ENCODE data around the gene SLC44A2. TPM values are rescaled to one million over a fixed set of nuclear protein-coding genes. Genes with fewer than 3 reads are reported as not detected.

The SLC44A2 gene
- total RNA-seq (100 to 1,000 TPM; 360 to 463 TPM), polyA plus RNA-seq (ENCODE audit: insufficient read depth, low read depth, low replicate concordance) (268 TPM)
- long read RNA-seq, donor 1, transcript SLC44A2-202 (22 exons, 3,301 nt), result major isoform, 7 of 32 reads
- long read RNA-seq, donor 1, partial matches to known transcripts, result 17 of 32 reads
- long read RNA-seq, donor 1, other reads (novel, unspliced or antisense), result 0 of 32 reads
- long read RNA-seq, donor 2, transcript SLC44A2-202 (22 exons, 3,301 nt), result major isoform, 6 of 6 reads
- long read RNA-seq, donor 2, partial matches to known transcripts, result 0 of 6 reads
- long read RNA-seq, donor 2, other reads (novel, unspliced or antisense), result 0 of 6 reads

DNA sequence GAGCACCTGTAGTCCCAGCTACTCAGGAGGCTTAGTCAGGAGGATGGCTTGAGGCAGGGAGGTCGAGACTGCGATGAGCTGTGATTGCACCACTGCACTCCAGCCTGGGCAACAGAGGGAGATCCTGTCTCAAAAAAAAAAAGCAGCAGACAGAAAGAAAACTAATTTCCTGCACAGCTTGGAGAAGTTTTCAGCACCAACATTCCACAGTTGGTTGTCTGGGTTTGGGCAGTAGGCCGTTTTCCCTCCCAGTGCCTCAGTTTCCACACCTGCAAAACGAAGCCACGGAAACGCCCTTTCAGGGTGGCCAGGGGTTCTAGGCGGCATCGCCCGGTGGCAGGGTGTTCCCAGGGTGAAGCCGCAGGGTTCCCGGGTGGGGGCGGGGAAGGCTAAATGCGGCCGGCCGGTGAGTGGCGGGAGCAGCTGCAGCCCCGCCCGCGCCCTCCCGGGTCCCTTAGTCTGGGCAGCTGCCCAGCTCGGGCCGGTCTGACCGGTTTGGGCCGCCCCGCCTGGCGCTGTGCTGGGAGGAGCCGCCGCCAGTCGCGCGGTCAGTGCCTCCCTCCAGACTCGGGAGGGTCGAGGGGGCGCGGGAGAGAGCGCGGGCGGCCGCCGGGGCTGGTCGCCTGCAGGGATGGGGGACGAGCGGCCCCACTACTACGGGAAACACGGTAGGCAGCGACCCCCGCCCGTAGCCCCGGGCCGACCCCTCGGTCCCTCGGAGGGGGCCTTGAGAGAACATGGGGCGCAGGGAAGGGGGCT lies at the start of gene SLC44A2:
SLC44A2 (plus strand) TSS at position 551 of the 759 bp plus-strand sequence; CDS start at position 632, 81 bp downstream.
- H3K27me3 ChIP-seq, result no peaks in the 10 kb centered on the region
- peak within 1 kb of the TSS; percentile 91 to 92 for H3K27ac ChIP-seq
- no peaks in the 10 kb centered on the region for H3K9me3 ChIP-seq
- TF ChIP-seq, protein P1, sequence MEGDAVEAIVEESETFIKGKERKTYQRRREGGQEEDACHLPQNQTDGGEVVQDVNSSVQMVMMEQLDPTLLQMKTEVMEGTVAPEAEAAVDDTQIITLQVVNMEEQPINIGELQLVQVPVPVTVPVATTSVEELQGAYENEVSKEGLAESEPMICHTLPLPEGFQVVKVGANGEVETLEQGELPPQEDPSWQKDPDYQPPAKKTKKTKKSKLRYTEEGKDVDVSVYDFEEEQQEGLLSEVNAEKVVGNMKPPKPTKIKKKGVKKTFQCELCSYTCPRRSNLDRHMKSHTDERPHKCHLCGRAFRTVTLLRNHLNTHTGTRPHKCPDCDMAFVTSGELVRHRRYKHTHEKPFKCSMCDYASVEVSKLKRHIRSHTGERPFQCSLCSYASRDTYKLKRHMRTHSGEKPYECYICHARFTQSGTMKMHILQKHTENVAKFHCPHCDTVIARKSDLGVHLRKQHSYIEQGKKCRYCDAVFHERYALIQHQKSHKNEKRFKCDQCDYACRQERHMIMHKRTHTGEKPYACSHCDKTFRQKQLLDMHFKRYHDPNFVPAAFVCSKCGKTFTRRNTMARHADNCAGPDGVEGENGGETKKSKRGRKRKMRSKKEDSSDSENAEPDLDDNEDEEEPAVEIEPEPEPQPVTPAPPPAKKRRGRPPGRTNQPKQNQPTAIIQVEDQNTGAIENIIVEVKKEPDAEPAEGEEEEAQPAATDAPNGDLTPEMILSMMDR (IDR thresholded peaks at IDR 0.05), result no peak
- TF ChIP-seq POLR2A (IDR thresholded peaks at IDR 0.05), result no peak
- intact Hi-C loops (cut with DNase I; ENCODE audit: low total_unique reads), result no loop called here
- DNase-seq, result peak; percentile 86
- H3K36me3 ChIP-seq (ENCODE audit: low read depth, missing control alignments), result no peaks in the 10 kb centered on the region
- H3K4me1 ChIP-seq, result peaks cover 12% of the 10 kb centered on the region
- 6 to 9% methylated on average over 22 to 52 of the region's 53 CpGs for WGBS, 2 donors
- H3K4me3 ChIP-seq, result peak within 1 kb of the TSS; percentile 56 to 77

DNA sequence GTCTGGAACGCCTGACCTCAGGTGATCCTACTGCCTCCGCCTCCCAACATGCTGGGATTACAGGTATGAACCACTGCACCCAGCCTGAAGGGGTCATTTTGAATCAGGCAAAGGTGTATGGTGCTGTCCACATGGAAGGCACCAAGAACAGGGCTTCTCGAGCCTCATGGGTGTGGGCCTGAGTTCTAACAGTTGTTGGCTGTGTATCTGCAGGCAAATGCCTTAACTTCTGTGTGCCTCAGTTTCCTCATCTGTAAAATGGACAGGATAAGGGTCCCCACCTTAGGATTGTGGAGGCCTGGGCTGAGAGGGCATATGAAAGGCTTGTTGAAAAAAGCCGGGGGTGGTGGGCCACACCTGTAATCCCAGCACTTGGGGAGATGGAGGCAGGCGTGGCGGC lies 47.4 kb upstream of the SLC44A2 start:
- H3K27ac ChIP-seq, result no peak overlapping the region
- no peak for DNase-seq
- no peaks in the 10 kb centered on the region for H3K4me1 ChIP-seq
- no peaks in the 10 kb centered on the region for H3K9me3 ChIP-seq
- H3K27me3 ChIP-seq, result no peaks in the 10 kb centered on the region
- intact Hi-C loops (cut with DNase I; ENCODE audit: low total_unique reads), result loop anchor here (5.0 to 10.0 kb wide), 2 partner anchors 64 to 103 kb away; no protein-coding TSS in a partner anchor
- WGBS, 2 donors, result 98% methylated on average over 6 of the region's 6 CpGs; no CpG with 5 or more reads in 1 of the 2 donors
- H3K4me3 ChIP-seq, result no peak overlapping the region
- no peak for TF ChIP-seq POLR2A (IDR thresholded peaks at IDR 0.05)
- TF ChIP-seq, protein P1 (IDR thresholded peaks at IDR 0.05), result no peak
- no peaks in the 10 kb centered on the region for H3K36me3 ChIP-seq (ENCODE audit: low read depth, missing control alignments)

DNA sequence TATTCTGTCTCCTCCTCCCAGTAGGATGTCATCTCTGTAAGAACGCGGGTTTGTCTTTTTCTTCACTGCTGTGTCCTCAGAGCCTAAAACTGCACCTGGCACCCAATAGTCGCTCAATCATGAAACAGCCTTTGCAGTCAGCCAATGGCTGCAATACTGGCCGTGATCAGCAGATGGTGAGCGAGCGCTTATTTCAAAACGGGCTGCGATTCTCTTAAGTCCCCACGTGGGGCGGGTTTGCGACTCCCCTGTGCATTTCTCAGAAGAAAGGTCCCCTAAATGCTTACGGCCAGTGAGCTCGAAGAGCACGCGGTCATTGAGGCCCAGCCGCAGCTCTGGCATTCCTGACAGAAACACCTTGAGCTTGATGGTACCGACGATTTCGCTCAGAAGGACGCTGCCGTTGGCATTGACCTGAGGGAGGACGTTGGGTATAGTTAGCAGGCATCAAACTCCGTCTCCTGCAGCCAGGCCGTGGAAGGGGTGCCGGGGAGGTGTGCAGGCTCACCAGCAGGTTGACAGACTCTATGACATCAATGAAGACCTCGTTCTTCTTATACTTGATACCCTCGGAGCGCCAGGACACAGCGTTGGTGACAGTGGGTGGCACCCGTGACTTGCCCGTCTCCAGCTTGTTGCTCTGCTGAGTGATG lies 44.2 kb upstream of the SLC44A2 start:
- Histone ChIP-seq H3K36me3 (ENCODE audit: low read depth, missing control alignments) (no peaks in the 10 kb centered on the region), H3K27ac (no peak overlapping the region), H3K4me3 (no peak overlapping the region), H3K9me3 (no peaks in the 10 kb centered on the region), H3K4me1 (no peaks in the 10 kb centered on the region), H3K27me3 (no peaks in the 10 kb centered on the region)
- intact Hi-C loops (cut with DNase I; ENCODE audit: low total_unique reads), result no loop called here
- 44 to 55% methylated on average over 30 to 31 of the region's 31 CpGs for WGBS, 2 donors
- no peak for TF ChIP-seq POLR2A (IDR thresholded peaks at IDR 0.05)
- TF ChIP-seq, protein P1 (IDR thresholded peaks at IDR 0.05), result peak; percentile 92 to 98 (median 96)
- DNase-seq, result peak; percentile 96

DNA sequence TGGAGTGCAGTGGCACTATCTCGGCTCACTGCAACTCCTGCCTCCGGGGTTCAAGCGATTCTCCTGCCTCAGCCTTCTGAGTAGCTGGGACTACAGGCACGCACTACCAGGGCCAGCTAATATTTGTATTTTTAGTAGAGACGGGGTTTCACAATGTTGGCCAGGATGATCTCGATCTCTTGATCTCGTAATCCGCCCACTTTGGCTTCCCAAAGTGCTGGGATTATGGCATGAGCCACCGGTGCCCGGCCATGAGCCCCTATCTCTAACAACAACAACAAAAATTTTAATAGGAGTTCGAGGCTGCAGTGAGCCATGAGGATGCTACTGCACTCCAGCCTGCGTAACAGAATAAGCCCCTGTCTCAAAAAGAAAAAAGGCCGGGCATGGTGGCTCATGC lies 43.3 kb upstream of the SLC44A2 start:
- no peak overlapping the region for H3K27ac ChIP-seq
- H3K4me3 ChIP-seq, result no peak overlapping the region
- WGBS, 2 donors, result 88 to 96% methylated on average over 13 of the region's 13 CpGs
- H3K36me3 ChIP-seq (ENCODE audit: low read depth, missing control alignments), result no peaks in the 10 kb centered on the region
- no peak for DNase-seq
- intact Hi-C loops (cut with DNase I; ENCODE audit: low total_unique reads), result no loop called here
- H3K4me1 ChIP-seq, result peaks cover 2% of the 10 kb centered on the region
- TF ChIP-seq, protein P1 (IDR thresholded peaks at IDR 0.05), result no peak
- TF ChIP-seq POLR2A (IDR thresholded peaks at IDR 0.05), result no peak
- no peaks in the 10 kb centered on the region for H3K27me3 ChIP-seq
- no peaks in the 10 kb centered on the region for H3K9me3 ChIP-seq

All from testis (tissue), 5 donors.